AG04449 (cell line): Measurements from ENCODE around the gene PM20D2.

Source experiments
- CTCF ChIA-PET: fragments of 350-600 bp; formaldehyde crosslinking; extraction: SDS; loops from one replicate; lab custom pipeline; 2021; ENCODE audit warnings: antibody characterized with exemption; lab: Yijun Ruan, JAX
- POLR2A ChIA-PET: fragments of 400-600, 350-600 bp; formaldehyde crosslinking; extraction: SDS; loops from one replicate; lab custom pipeline; 2020; ENCODE audit warnings: antibody characterized with exemption, inconsistent platforms; lab: Yijun Ruan, JAX
- DNase-seq: peaks from one replicate; pipeline ENCODE4 v3.0.0-alpha.2; 2010; ENCODE audit warnings: low read depth, low spot score
- H3K4me3 ChIP-seq: 2 replicates; pipeline ENCODE4 v1.5.1; 2011; ENCODE audit warnings: low read depth, mild to moderate bottlenecking, control low read depth, low read length
- TF ChIP-seq, protein P1 (sequence below): IDR thresholded peaks from one replicate; pipeline ENCODE4 v1.5.1; 2011; ENCODE audit warnings: mild to moderate bottlenecking, moderate library complexity, low read length, control low read depth, inconsistent platforms; ENCODE audit not compliant: insufficient read depth; ENCODE audit errors: missing control alignments

The PM20D2 gene

DNA sequence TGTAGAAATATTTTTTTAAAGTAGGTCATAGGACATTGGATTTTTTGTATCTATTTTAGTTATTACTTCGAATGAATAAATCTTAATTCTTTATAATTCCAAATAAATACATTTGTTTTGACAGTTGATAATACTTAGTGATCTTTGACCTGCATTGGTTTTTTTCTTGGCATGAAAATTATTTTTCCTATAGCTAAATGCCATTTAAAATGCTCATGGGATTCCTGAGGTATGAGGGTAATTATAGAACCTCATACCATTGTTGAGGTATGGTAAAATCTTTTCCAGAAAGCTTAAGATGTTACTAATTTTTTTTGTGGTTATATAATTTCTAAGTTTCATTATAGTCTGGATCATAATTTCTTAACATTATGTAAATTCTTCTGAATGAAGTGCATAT is 8.3 kb downstream of the PM20D2 start:
- DNase-seq: no peak
- H3K4me3 ChIP-seq: no peak overlapping the region
- CTCF ChIA-PET: no interaction called here
- TF ChIP-seq, protein P1, sequence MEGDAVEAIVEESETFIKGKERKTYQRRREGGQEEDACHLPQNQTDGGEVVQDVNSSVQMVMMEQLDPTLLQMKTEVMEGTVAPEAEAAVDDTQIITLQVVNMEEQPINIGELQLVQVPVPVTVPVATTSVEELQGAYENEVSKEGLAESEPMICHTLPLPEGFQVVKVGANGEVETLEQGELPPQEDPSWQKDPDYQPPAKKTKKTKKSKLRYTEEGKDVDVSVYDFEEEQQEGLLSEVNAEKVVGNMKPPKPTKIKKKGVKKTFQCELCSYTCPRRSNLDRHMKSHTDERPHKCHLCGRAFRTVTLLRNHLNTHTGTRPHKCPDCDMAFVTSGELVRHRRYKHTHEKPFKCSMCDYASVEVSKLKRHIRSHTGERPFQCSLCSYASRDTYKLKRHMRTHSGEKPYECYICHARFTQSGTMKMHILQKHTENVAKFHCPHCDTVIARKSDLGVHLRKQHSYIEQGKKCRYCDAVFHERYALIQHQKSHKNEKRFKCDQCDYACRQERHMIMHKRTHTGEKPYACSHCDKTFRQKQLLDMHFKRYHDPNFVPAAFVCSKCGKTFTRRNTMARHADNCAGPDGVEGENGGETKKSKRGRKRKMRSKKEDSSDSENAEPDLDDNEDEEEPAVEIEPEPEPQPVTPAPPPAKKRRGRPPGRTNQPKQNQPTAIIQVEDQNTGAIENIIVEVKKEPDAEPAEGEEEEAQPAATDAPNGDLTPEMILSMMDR: no peak
- POLR2A ChIA-PET: interaction anchor here (1.4 to 1.5 kb wide), 2 partner anchors 74 to 75 kb away, joined by 3 read pairs; partner anchors contain the start of gene PNRC1

DNA sequence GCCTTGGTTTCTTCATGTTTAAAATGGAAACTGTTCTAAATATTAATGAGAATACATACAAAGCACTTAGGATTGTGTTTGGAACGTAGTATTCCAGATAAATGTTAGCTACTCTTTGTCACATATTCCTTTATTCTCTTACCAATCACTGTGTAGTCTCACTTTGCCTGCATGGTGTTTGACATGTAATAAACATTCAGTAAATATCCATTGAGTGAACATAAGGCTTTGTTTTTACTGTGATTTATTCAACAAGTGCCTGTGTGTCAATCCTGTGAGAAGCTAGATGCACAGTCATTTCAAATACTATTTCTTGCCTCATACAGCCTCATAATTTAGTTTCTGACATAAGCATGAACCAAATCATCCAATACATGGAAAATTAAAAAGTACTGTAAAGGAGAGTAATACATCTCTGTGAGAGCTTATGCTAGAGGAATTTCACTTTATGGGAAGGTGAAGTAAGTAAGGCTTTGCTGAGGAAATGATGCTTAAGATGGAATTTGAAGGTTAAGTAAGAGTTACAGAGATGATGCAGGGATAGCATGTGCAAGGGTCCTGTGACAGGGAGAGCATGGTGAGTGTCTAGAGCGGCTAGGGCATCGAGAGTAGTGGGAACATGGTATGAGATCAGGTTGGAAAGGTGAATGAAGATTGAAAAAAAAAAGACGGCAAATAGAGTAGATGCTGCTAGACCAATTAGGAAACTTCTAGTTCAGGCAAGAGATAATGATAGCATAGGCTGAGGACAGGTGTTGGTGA is 14.7 kb downstream of the PM20D2 start:
- CTCF ChIA-PET: no interaction called here

DNA sequence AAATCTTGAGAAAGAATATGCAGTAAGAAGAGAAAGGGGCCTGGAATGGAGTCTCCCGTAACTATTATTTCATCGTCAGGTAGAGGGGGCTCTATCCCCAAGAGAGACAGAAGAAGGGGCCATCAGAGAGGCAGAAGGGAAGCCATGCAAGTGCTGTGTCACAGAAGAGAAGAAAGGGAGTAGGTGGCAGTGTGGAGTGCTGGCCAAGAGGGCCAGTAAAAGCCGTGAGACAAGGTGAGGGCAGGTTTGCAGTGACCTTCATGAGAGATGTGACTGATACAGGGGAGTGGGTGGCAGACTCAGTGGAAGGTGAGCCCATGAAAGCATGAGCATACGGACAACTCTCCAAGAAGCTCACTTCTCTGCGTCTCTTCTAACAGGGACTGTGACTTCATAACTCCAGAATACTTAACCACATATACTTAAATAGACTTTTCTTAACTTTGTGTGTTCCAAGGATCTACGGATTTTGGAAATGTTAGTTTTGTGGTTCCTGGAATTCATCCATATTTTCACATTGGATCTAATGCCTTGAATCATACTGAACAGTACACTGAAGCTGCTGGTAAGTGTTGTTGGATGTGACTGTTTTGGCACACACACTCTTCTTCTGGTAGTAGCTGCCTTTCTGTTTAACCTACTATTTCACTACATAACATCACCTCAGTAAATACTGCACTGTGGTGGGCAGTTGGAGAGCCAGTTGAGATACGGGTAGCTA is 15.6 kb downstream of the PM20D2 start:
- TF ChIP-seq, protein P1: no peak
- ChIA-PET CTCF (interaction anchor here (0.9 kb wide), 1 partner anchor 179 kb away, joined by 3 read pairs; no protein-coding TSS in a partner anchor), POLR2A (no interaction called here)
- no peak overlapping the region for H3K4me3 ChIP-seq
- DNase-seq: no peak

More for the DNA sequence above, 14.7 kb downstream of the PM20D2 start:
- no peak overlapping the region for H3K4me3 ChIP-seq
- POLR2A ChIA-PET: no interaction called here
- DNase-seq: no peak
- TF ChIP-seq, protein P1: no peak

DNA sequence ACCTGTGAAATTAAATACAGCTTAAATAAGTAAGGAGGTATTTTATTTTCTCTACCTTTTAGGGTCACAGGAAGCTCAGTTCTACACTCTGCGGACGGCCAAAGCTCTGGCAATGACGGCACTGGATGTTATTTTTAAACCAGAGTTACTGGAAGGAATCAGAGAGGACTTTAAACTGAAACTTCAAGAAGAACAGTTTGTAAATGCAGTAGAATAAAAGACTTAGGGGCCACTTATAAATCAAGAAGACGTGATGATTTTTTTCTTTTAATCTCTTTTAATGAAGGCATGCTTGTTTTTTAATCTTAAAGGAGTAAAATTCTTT is 16.2 kb downstream of the PM20D2 start:
- CTCF ChIA-PET: interaction anchor here (0.9 kb wide), 1 partner anchor 179 kb away, joined by 3 read pairs; no protein-coding TSS in a partner anchor
- no peak overlapping the region for H3K4me3 ChIP-seq
- POLR2A ChIA-PET: no interaction called here
- no peak for DNase-seq
- TF ChIP-seq, protein P1: no peak

GRCh38 chr6:89172131-89172530 is 26.3 kb downstream of the PM20D2 start:
- POLR2A ChIA-PET: no interaction called here
- TF ChIP-seq, protein P1: no peak
- DNase-seq: no peak
- CTCF ChIA-PET: no interaction called here
- no peak overlapping the region for H3K4me3 ChIP-seq

DNA sequence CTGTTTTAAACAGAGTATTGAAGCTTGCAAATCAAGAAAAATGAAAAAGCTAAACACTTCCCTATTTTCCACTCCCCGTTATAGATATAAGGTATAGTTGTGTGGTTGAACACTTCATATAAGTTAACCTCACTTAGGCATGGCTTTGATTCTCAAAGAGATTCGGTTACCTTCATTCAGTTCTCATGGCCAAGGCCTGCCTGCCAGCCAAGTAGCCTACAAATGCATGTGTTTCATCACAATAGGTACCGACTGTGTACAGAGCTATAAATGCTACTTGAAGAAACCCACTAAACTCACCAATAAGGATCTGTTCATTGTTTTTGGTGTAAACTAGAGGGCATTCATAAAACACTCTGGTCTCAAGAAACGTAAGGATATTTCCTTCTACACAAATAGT is 27.8 kb downstream of the PM20D2 start:
- ChIA-PET POLR2A (no interaction called here), CTCF (no interaction called here)
- H3K4me3 ChIP-seq: no peak overlapping the region
- DNase-seq: no peak
- TF ChIP-seq, protein P1: no peak
